Choroid plexus epithelial cell (primary cell): Measurements from ENCODE around the gene RNFT2.
"Not testable (repeated sequence)": the region's sequence is repeated elsewhere in the genome, so short reads cannot be mapped to it uniquely, and the experiment has no call there.

Source experiments
- DNase-seq: peaks from one replicate; pipeline ENCODE4 v3.0.0-alpha.2; 2010; ENCODE audit warnings: low read depth
- H3K4me3 ChIP-seq: 2 replicates; pipeline ENCODE4 v1.5.1; 2011; ENCODE audit warnings: low read depth, mild to moderate bottlenecking, control low read depth, low read length, moderate library complexity
- CTCF ChIP-seq: conservative IDR thresholded peaks from 2 replicates; pipeline ENCODE4 v1.5.1; 2011; ENCODE audit warnings: low read depth, mild to moderate bottlenecking, control low read depth, inconsistent platforms, low read length, moderate library complexity

Gene RNFT2

DNA sequence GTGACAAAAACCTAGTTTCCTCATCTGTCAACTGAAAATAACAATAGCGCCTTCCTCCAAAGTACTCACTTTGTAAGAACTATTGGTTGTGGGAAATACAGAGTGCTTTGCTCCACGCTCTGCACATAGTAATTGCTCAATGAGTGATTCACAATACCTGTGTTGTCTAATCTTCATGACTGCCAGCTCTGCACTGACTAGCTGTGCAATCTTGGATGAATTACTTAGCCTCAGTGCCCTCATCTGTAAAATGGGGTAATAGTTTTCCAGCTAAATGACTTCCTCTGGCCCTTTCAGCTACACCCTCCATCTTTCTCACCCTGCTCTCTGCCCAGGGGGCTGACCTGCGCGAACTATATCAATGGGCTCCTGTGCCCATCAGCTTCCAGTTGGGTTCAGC lies 42.8 kb downstream of the RNFT2 start:
- DNase-seq = no peak
- no peak overlapping the region for H3K4me3 ChIP-seq
- no peak for TF ChIP-seq CTCF

DNA sequence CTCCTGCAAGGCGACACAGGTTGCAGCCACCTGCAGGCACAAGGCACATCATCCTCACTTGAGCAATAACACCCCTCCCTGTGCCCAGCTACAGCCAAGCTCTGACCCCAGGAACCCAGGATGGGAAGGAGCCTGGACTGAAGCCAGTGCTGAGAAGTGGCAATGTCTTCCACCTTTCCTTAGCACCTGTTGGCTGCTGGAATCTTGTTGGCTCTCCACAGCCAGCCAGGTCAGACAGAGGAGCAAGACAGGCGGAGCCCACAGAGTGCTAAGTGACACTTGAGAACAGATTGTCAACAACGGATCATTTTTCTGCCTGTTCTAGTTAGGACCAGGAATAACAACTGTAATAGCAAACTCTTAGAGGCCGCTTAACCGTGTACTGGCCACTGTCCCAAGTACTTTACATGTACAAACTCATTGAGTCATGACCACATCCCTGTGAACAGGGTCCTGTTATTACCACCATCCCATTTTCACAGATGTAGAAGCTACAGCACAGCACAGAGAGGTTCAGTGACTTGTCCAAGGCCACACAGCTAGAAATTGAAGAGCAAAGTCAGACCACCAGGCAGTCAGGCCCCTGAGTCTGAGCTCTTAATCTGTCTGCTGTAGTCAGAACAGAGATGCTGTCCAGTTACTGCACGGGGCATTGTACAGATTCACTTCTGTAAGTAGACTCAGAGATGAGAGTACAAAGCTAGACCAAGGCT lies 45.6 kb downstream of the RNFT2 start:
- TF ChIP-seq CTCF = no peak
- DNase-seq = no peak
- H3K4me3 ChIP-seq = no peak overlapping the region

GRCh38 chr12:116784238-116784612 lies 46.1 kb downstream of the RNFT2 start:
- TF ChIP-seq CTCF = no peak
- no peak overlapping the region for H3K4me3 ChIP-seq
- DNase-seq = no peak

DNA sequence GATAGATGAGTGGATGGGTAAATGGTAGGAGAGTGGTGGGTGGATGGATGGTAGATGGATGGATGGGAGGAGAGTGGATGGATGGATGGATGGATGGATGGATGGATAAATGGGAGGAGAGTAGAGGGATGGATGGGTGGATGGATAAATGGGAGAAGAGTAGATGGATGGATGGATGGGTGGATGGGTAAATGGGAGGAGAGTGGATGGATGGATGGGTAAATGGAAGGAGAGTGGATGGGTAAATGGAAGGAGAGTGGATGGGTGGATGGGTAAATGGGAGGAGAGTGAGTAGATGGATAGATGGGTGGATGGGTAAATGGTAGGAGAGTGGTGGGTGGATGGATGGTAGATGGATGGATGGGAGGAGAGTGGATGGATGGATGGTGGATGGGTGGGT lies 51.4 kb downstream of the RNFT2 start:
- not testable (repeated sequence) for DNase-seq

GRCh38 chr12:116790066-116790465 lies 52.0 kb downstream of the RNFT2 start:
- H3K4me3 ChIP-seq = no peak overlapping the region
- TF ChIP-seq CTCF = no peak
- no peak for DNase-seq

More for the DNA sequence above, 51.4 kb downstream of the RNFT2 start:
- not testable (repeated sequence) for H3K4me3 ChIP-seq

DNA sequence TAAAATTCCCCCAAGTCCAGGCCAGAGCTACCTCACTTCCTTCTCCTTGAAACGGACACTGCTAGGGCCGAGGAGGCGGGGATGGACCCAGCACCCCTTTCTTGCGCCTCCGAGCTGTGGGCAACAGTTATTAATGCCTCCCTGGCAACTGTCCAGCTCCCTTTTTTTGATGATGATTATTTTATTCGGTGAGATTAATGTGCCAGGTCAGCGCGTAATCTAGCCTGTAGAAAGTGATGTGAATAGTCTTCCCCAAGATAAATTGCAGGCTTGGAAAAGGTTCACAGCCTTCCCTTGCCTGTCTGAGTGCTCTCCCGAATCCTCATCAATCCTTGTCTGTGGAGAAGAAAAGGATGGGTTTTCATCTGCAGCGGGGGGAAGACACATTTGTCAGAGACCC lies 54.3 kb downstream of the RNFT2 start:
- no peak overlapping the region for H3K4me3 ChIP-seq
- no peak for TF ChIP-seq CTCF
- no peak for DNase-seq

DNA sequence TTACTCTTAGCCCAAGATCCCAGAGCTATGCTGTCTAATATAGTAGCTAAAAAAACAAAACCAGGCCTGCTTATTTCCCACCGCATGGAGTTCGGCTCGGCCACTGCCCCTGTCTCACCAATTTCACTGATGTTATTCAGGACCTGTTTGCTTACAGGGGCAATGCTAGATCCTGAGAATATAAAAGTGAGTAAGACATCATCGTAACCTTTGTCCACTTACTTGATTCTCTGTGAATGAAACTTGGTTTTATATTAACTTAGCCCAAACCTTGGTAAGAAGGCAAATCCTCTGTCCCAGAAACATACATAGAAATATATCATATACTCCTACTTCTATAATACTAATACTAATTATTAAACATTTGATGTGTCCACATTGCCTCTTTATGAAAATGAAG lies 56.6 kb downstream of the RNFT2 start:
- TF ChIP-seq CTCF = no peak
- DNase-seq = no peak
- H3K4me3 ChIP-seq = no peak overlapping the region
